NCI-H2029 treated with DMSO at 0.1 percent for 48 hours (cell line): ENCODE data around the gene IFI16.
A peak's percentile ranks its signal among the peaks of the same experiment; 100 is the strongest.

ENCODE experiments used
- DNase-seq: peaks from one replicate; lab custom pipeline; 2025; lab: John Stamatoyannopoulos, UW

Gene IFI16

GRCh38 chr1:159066108-159066507 is 56.4 kb downstream of the IFI16 start:
- DNase-seq, result no peak

- no peak for DNase-seq
Observed at GRCh38 chr1:159067699-159068621, 58.3 kb downstream of the IFI16 start.

- no peak for DNase-seq
Observed at GRCh38 chr1:159068886-159069285, 59.2 kb downstream of the IFI16 start.

- DNase-seq, result peak; percentile 28
Observed at GRCh38 chr1:159071970-159072582, 62.4 kb downstream of the IFI16 start.

- DNase-seq, result no peak
Observed at GRCh38 chr1:159076438-159077119, 66.9 kb downstream of the IFI16 start, which contains the start of gene AIM2. TSS of gene AIM2 (minus strand) at chr1:159076766. CDS start at chr1:159073499, 3,267 bp downstream.

- no peak for DNase-seq
Observed at GRCh38 chr1:159077120-159077961, 67.6 kb downstream of the IFI16 start.

- no peak for DNase-seq
Observed at GRCh38 chr1:159079525-159079924, 69.8 kb downstream of the IFI16 start.

- DNase-seq, result no peak
Observed at GRCh38 chr1:159081626-159082025, 71.9 kb downstream of the IFI16 start.

- DNase-seq, result no peak
Observed at GRCh38 chr1:159083013-159083412, 73.3 kb downstream of the IFI16 start.

- no peak for DNase-seq
Observed at GRCh38 chr1:159084152-159084551, 74.4 kb downstream of the IFI16 start.

- DNase-seq, result no peak
Observed at GRCh38 chr1:159084867-159085266, 75.2 kb downstream of the IFI16 start.

- no peak for DNase-seq
Observed at GRCh38 chr1:159088050-159088449, 78.3 kb downstream of the IFI16 start.

GRCh38 chr1:159088546-159089183 is 79.0 kb downstream of the IFI16 start:
- no peak for DNase-seq

GRCh38 chr1:159089184-159089791 is 79.6 kb downstream of the IFI16 start:
- no peak for DNase-seq

GRCh38 chr1:159090286-159091179 is 80.8 kb downstream of the IFI16 start:
- DNase-seq, result no peak

- no peak for DNase-seq
Observed at GRCh38 chr1:159091180-159091560, 81.5 kb downstream of the IFI16 start.

GRCh38 chr1:159091607-159092031 is 81.9 kb downstream of the IFI16 start:
- no peak for DNase-seq

GRCh38 chr1:159092036-159092760 is 82.5 kb downstream of the IFI16 start:
- no peak for DNase-seq

GRCh38 chr1:159098596-159098995 is 88.9 kb downstream of the IFI16 start:
- DNase-seq, result no peak
